ENCODE results near the gene TLCD2. TPM values are rescaled to one million over a fixed set of nuclear protein-coding genes. Genes with fewer than 3 reads are reported as not detected.

TLCD2 gene
- total and polyA plus RNA-seq, 2 of the 13 experiments (the other 11 are each of a cell fraction or from before 2014, with no cell fraction given), result 0.90 to 1.1 TPM

- TF ChIP-seq KDM5B (CRISPR knock-in tag; IDR thresholded peaks at IDR 0.05; ENCODE audit: borderline replicate concordance), result peak; percentile 30; the same call in 1 of the 2 replicates
- TF ChIP-seq, protein P1, sequence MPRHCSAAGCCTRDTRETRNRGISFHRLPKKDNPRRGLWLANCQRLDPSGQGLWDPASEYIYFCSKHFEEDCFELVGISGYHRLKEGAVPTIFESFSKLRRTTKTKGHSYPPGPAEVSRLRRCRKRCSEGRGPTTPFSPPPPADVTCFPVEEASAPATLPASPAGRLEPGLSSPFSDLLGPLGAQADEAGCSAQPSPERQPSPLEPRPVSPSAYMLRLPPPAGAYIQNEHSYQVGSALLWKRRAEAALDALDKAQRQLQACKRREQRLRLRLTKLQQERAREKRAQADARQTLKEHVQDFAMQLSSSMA (CRISPR knock-in tag; IDR thresholded peaks at IDR 0.05), result no peak
- no peak for TF ChIP-seq ZNF761 (CRISPR knock-in tag; conservative IDR thresholded peaks at IDR 0.05)
- no peak for TF ChIP-seq TOE1 (CRISPR knock-in tag; IDR thresholded peaks at IDR 0.05)
- TF ChIP-seq HNF4G (IDR thresholded peaks at IDR 0.05; ENCODE audit: borderline replicate concordance, low read depth, low read length), result no peak; the same call in 1 of the 2 replicates
- TF ChIP-seq HNF4G (CRISPR knock-in tag; IDR thresholded peaks at IDR 0.05; ENCODE audit: borderline replicate concordance, low read depth), result no peak; the same call in 1 of the 2 replicates
- peak; percentile 68; the same call in 1 of the 2 replicates for TF ChIP-seq DMAP1 (CRISPR knock-in tag; IDR thresholded peaks at IDR 0.05)
- TF ChIP-seq ZNF660 (CRISPR knock-in tag; IDR thresholded peaks at IDR 0.05; ENCODE audit: borderline replicate concordance, low read depth), result no peak
- TF ChIP-seq ZNF350 (CRISPR knock-in tag; IDR thresholded peaks at IDR 0.05; ENCODE audit: borderline replicate concordance, low read depth), result no peak
- peak; percentile 99 for TF ChIP-seq ZFP91 (CRISPR knock-in tag; IDR thresholded peaks at IDR 0.05; ENCODE audit: borderline replicate concordance)
- TF ChIP-seq TCF7 (IDR thresholded peaks at IDR 0.05; ENCODE audit: low read depth), result no peak
- TF ChIP-seq ZNF766 (CRISPR knock-in tag; IDR thresholded peaks at IDR 0.05; ENCODE audit: borderline replicate concordance), result 0 out of 2 replicates have a peak, but pooled peaks have one; percentile 28
- TF ChIP-seq ZNF317 (CRISPR knock-in tag; IDR thresholded peaks at IDR 0.05), result no peak
- TF ChIP-seq SYNCRIP (IDR thresholded peaks at IDR 0.05; ENCODE audit: insufficient read depth, low read depth, low read length), result no peak
- TF ChIP-seq ZNF687 (CRISPR knock-in tag; IDR thresholded peaks at IDR 0.05), result peak; percentile 58; the same call in 1 of the 2 replicates
- TF ChIP-seq ARID5B (CRISPR knock-in tag; IDR thresholded peaks at IDR 0.05), result no peak; the same call in 1 of the 2 replicates
- peak; percentile 61; the same call in 1 of the 2 replicates for TF ChIP-seq KLF12 (CRISPR knock-in tag; IDR thresholded peaks at IDR 0.05; ENCODE audit: borderline replicate concordance)
- no peak for TF ChIP-seq ZFP36L2 (CRISPR knock-in tag; IDR thresholded peaks at IDR 0.05)
Measured at GRCh38 chr17:1716076-1716911, 6.1 kb upstream of the TLCD2 start (continued).

All from HepG2 (cell line).